Stimulated activated CD4-positive, alpha-beta T cell treated with anti-CD3 and anti-CD28 coated beads, Interleukin-15, amount 100 ng/mL, for 1 hour (primary cell): ENCODE results near the gene BTBD8.

ENCODE experiments used
- DNase-seq, 2 donors: peaks; one replicate each; pipeline ENCODE4 v3.0.0-alpha.2; 2020; ENCODE audit warnings: low read depth in 1 of 2, low spot score in 1 of 2

The BTBD8 gene

GRCh38 chr1:92188436-92189255, 108.5 kb downstream of the BTBD8 start:
- DNase-seq, result no peak

- no peak for DNase-seq
Measured at GRCh38 chr1:92191726-92192125, 111.6 kb downstream of the BTBD8 start.

DNA sequence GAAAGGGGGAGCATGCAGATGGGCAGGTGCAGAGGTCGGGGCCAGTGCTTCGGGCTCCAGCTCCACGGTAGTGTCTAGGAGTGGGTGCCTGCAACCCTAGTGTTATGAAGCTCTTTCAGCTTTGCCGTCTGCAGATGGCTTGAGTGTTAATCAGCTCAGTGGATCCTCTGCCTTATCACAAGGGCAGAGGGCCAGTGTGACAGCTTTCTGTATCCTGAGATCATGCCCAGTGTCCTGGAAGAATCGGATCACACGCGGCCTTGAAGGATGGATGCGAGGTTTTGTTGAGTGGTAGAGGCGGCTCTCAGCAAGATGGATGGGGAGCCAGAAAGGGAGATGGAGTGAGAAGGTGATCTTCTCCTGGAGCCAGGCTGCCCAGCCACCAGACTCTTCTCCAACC, 112.1 kb downstream of the BTBD8 start:
- DNase-seq, result no peak

DNA sequence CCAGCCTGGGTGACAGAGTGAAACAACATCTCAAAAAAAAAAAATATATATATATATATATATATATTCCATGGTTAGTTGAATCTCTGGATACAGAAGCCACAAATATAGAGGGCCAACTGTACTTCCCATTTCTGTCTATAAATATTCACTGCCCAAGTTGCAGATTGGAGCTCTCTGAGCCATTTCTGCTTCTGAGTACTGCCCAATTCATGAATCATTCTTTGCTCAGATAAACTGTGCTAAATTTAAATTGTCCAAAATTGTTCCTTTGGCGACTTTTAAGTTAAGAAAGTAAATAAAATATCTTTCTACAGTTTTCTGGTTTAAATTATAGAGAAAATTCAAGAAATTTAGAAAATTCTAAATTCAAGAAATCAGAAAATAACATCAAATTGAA, 114.4 kb downstream of the BTBD8 start:
- no peak for DNase-seq

- DNase-seq, result no peak
Measured at GRCh38 chr1:92201973-92202372, 121.8 kb downstream of the BTBD8 start.

DNA sequence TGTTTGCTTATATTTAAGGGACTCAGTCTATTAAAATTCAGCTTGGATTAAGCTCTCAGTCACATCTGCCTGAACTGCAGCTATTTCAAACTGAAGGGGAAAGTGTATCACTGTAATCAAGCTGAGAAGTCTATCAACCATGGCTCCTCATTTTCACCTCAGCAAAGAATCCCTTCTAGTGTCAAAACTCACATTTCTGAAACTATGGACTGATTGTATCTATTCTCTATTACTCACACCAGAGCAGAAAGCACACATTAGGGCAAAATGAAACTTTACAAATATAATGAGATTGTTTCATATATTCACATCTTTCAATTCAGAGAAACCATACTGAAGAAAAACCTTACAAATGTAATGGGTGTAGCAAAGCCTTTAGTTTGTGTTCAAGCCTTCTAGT, 123.0 kb downstream of the BTBD8 start:
- no peak for DNase-seq

DNA sequence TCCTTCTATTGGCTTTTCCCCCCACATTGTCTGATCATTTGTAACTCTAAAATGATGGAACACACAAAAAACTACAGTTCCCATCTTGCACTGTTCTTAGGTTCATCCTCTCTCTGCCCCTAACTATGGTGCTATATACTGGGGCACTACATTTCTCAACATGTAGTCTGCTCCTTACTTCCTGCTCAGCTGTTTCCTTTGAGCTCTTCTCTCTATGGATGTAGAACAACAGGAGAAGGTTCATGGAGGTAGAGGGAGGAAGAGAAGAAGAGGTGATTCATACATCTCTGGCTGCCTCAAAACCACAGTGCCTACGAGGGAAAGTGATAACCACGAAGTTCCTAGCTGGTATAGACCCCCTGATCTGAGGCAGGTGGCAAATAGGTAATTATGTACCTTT, 130.6 kb downstream of the BTBD8 start:
- DNase-seq, result no peak

DNA sequence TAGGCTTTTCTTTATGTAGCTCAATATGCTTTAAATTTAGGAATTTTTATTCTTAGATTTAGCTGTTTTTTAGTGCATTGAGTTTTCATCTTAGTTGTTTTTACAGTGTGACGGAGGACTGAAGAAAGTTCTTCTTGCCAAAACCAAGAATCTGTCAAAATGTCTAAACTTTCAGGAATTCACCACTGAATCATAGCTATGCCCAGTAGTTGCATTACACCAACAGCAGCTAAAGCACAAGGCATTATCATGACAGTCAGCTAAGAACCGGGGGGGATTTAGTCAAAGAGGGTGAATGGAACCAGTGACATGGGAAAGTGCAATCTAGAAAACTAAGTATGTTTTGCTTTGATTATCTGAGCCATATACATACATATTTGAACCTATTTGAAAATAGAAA, 131.0 kb downstream of the BTBD8 start:
- no peak for DNase-seq

GRCh38 chr1:92217721-92218120, 137.6 kb downstream of the BTBD8 start, which contains the start of gene C1orf146:
TSS of gene C1orf146 (plus strand) at chr1:92217915. CDS start at chr1:92231421, 13,506 bp downstream.
- DNase-seq, result no peak

GRCh38 chr1:92218559-92218958, 138.4 kb downstream of the BTBD8 start:
- no peak for DNase-seq

- DNase-seq, result no peak
Measured at GRCh38 chr1:92219028-92219427, 138.9 kb downstream of the BTBD8 start.

GRCh38 chr1:92228401-92228800, 148.3 kb downstream of the BTBD8 start:
- no peak for DNase-seq

DNA sequence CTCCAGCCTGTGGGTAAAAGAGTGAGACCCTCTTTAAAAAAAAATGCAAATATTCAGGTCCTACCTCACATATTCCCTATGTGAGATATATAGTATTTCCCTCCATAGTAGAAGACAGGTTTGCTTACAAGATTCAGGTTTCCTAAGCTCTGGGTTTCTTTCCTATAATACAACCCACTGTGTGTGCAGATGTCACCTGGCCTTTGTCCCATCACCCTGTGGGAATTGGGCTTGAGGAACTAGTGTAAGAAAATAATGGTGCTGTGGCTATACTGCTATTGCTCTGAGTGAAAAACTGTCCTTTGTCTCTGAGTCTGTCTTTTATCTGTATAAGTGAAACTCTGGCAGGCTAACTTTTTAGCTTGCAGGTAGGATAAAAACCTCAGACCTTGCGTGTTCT, 150.6 kb downstream of the BTBD8 start:
- DNase-seq, result no peak
